T-helper 2 cell treated with Interferon-gamma antibody and Interleukin-4, amounts not matched to agents 5 μg/mL and 100 μg/mL, for 36 hours (primary cell): ENCODE data around the gene CTNNA3.
"Not testable (repeated sequence)": the region's sequence is repeated elsewhere in the genome, so short reads cannot be mapped to it uniquely, and the experiment has no call there.

Experiments used
- DNase-seq: peaks from one replicate; pipeline ENCODE4 v3.0.0; 2021; ENCODE audit warnings: low spot score
- H3K27ac Mint-ChIP-seq: one replicate; pipeline ENCODE4 v1.8.0; 2021; ENCODE audit warnings: mild to moderate bottlenecking, mixed read lengths
- H3K27me3 Mint-ChIP-seq: one replicate; pipeline ENCODE4 v1.8.0; 2021; ENCODE audit warnings: low read depth, mixed read lengths
- H3K36me3 Mint-ChIP-seq: one replicate; pipeline ENCODE4 v1.8.0; 2021; ENCODE audit warnings: low read depth, mixed read lengths
- H3K4me1 Mint-ChIP-seq: one replicate; pipeline ENCODE4 v1.8.0; 2021; ENCODE audit warnings: low read depth, mixed read lengths
- H3K4me3 Mint-ChIP-seq: one replicate; pipeline ENCODE4 v1.8.0; 2022; ENCODE audit warnings: mild to moderate bottlenecking, moderate library complexity, mixed read lengths
- H3K9me3 Mint-ChIP-seq: one replicate; pipeline ENCODE4 v1.8.0; 2021; ENCODE audit warnings: mixed read lengths

CTNNA3 gene

DNA sequence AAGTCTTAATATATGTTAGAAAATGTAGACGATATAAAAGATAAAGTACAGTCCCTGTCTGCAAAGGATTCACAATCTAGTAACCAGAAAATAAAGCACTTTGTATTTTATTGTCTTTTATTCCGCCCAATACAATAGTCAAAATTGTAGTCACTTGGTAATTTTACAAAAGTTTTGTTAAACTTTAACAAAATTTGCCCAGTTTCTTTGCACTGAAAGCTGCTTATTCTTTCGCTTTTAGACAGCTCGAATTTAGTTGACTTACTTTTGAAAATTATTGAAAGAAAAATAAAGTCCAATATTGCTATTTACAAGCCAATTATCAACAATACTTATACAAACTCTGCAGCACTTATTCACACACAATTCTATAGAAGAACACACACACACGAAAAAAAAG is 1305.1 kb downstream of the CTNNA3 start:
- H3K27ac Mint-ChIP-seq, result no peak overlapping the region
- no peak overlapping the region for H3K4me3 Mint-ChIP-seq
- H3K9me3 Mint-ChIP-seq, result no peaks in the 10 kb centered on the region
- H3K27me3 Mint-ChIP-seq, result no peaks in the 10 kb centered on the region
- H3K36me3 Mint-ChIP-seq, result no peaks in the 10 kb centered on the region
- no peak for DNase-seq
- H3K4me1 Mint-ChIP-seq, result no peaks in the 10 kb centered on the region

DNA sequence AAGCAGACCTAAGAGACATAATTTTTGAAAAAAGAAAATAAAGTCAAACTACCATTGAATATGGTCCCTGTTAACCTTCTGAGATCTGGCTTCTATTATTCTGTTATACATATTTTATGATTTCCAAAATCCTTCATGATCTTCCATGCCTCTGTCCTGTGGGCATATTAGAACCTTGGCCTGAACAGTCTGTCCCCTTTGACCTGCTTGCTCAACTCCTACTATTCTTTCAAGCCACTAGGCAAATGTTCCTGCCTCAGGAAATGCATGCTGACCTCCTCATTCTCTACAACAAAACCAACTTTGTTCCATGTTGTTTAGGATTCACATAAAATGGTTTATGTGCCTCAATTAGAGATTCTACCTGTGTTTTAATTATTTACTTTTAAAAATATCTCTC is 1315.0 kb downstream of the CTNNA3 start:
- H3K27me3 Mint-ChIP-seq, result no peaks in the 10 kb centered on the region
- no peaks in the 10 kb centered on the region for H3K4me1 Mint-ChIP-seq
- peaks cover 9% of the 10 kb centered on the region for H3K9me3 Mint-ChIP-seq
- H3K27ac Mint-ChIP-seq, result no peak overlapping the region
- no peaks in the 10 kb centered on the region for H3K36me3 Mint-ChIP-seq
- DNase-seq, result no peak
- no peak overlapping the region for H3K4me3 Mint-ChIP-seq

DNA sequence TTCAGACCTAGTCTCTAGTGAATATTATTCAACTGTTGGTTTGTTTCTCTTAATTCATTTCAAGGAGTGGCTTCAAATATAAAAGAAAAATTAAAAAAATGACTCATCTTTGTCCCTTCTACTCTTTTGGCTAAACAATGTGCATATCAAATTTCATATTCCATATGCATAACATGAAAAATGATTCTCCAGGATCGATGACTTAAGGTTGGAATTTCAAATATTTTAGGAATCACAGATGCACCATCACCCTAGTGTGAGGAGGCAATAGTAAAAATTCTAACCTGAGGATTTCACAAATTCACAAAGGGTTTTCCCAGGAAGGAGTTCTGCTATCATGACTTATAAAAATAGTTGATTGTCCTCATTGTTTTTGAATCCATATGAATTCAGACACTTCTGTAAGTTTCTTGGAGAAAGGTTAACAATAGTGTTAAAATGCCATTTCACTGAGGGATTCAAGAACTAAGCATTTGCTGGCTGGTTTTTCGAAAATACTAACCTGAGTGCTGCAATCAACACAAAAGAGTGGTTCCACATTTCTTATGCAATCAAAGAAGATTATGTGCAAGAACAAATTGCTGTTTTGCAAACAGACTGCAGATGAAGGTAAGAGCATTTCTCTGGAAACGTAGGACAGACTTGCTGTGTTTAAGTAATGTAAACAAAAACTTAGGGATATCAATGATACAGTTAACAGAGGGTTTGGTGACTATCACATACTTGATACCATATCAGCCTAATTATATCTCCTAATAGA is 1317.7 kb downstream of the CTNNA3 start:
- no peaks in the 10 kb centered on the region for H3K4me1 Mint-ChIP-seq
- no peak overlapping the region for H3K4me3 Mint-ChIP-seq
- H3K9me3 Mint-ChIP-seq, result peaks cover 14% of the 10 kb centered on the region
- no peaks in the 10 kb centered on the region for H3K36me3 Mint-ChIP-seq
- DNase-seq, result no peak
- H3K27me3 Mint-ChIP-seq, result no peaks in the 10 kb centered on the region
- H3K27ac Mint-ChIP-seq, result no peak overlapping the region

GRCh38 chr10:66368146-66368545 is 1327.8 kb downstream of the CTNNA3 start:
- Mint-ChIP-seq H3K4me1 (no peaks in the 10 kb centered on the region), H3K36me3 (no peaks in the 10 kb centered on the region), H3K9me3 (peaks cover 29% of the 10 kb centered on the region), H3K27ac (no peak overlapping the region), H3K27me3 (no peaks in the 10 kb centered on the region), H3K4me3 (no peak overlapping the region)
- DNase-seq, result no peak

DNA sequence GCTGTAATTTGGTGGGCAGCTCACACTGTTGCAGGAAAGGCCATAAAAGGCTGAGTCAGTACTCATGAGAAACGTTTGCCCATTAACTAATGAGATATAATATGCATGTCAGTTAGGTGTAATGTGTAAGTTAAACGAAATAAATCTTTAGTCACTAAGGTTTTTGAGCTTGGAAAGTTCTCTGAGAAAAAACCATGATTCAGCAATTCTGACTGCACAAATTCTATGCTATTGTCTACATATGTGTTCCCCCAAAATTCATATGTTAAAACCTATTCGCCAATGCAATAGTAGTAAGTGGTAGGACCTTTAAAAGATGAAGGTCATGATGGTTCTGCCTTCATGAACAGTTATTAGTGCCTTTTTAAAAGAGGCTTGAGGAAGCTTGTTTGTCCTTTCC is 1329.8 kb downstream of the CTNNA3 start:
- Mint-ChIP-seq H3K4me1 (no peaks in the 10 kb centered on the region), H3K4me3 (no peak overlapping the region), H3K9me3 (peaks cover 21% of the 10 kb centered on the region), H3K27ac (no peak overlapping the region), H3K27me3 (no peaks in the 10 kb centered on the region), H3K36me3 (no peaks in the 10 kb centered on the region)
- DNase-seq, result no peak

GRCh38 chr10:66365686-66366085 is 1330.3 kb downstream of the CTNNA3 start:
- Mint-ChIP-seq H3K4me1 (no peaks in the 10 kb centered on the region), H3K27me3 (no peaks in the 10 kb centered on the region), H3K4me3 (no peak overlapping the region), H3K9me3 (peaks cover 21% of the 10 kb centered on the region), H3K36me3 (no peaks in the 10 kb centered on the region), H3K27ac (no peak overlapping the region)
- DNase-seq, result no peak

DNA sequence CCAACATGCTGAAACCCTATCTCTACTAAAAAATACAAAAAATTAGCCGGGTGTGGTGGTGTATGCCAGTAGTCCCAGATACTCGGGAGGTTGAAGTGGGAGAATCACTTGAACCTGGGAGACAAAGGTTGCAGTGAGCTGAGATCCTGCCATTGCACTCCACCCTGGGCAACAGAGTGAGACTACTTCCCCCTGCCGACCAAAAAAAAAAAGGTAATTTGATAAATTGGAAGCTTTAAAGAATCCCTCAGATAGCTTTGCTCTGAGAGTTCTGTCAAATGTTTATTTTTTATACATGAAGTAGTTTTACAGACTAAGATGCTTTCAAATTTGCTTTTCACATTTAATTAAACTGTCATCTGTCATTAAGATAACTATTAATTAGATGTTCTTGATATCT is 1333.5 kb downstream of the CTNNA3 start:
- Mint-ChIP-seq H3K27me3 (no peaks in the 10 kb centered on the region), H3K4me3 (no peak overlapping the region)

GRCh38 chr10:66353822-66354221 is 1342.2 kb downstream of the CTNNA3 start:
- H3K4me1 Mint-ChIP-seq, H3K4me3 Mint-ChIP-seq, H3K27ac Mint-ChIP-seq, H3K9me3 Mint-ChIP-seq, DNase-seq, H3K27me3 Mint-ChIP-seq, H3K36me3 Mint-ChIP-seq: not testable (repeated sequence)

More for the DNA sequence above, 1333.5 kb downstream of the CTNNA3 start:
- no peaks in the 10 kb centered on the region for H3K36me3 Mint-ChIP-seq
- DNase-seq, result no peak
- H3K27ac Mint-ChIP-seq, result no peak overlapping the region
- H3K9me3 Mint-ChIP-seq, result peaks cover 14% of the 10 kb centered on the region
- H3K4me1 Mint-ChIP-seq, result no peaks in the 10 kb centered on the region

DNA sequence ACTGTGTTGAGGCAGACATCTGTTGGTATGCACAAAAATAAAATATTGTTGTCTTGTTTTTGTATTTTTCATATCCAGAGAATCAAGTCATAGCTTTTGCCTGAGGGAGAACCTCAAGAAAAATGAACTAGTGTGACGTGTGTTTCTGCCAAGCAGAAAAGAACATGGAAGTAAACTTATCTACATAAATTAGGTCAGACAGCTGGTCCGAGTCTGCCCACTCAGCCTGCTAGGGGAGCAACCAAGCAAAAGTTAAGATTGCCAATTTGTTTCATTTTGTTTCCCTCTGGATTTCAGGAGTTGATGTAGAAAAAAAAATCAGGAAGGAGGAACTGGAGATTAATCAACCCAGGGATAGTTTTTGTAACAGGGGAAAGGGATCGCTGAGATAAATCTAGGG is 1342.6 kb downstream of the CTNNA3 start:
- no peaks in the 10 kb centered on the region for H3K36me3 Mint-ChIP-seq
- no peaks in the 10 kb centered on the region for H3K4me1 Mint-ChIP-seq
- H3K27me3 Mint-ChIP-seq, result no peaks in the 10 kb centered on the region
- no peak for DNase-seq
- H3K4me3 Mint-ChIP-seq, result no peak overlapping the region
- H3K27ac Mint-ChIP-seq, result no peak overlapping the region
- H3K9me3 Mint-ChIP-seq, result no peaks in the 10 kb centered on the region

- H3K4me1 Mint-ChIP-seq, result no peaks in the 10 kb centered on the region
- no peak overlapping the region for H3K27ac Mint-ChIP-seq
- H3K4me3 Mint-ChIP-seq, result no peak overlapping the region
- H3K9me3 Mint-ChIP-seq, result peaks cover 12% of the 10 kb centered on the region
- no peaks in the 10 kb centered on the region for H3K27me3 Mint-ChIP-seq
- DNase-seq, result no peak
- H3K36me3 Mint-ChIP-seq, result no peaks in the 10 kb centered on the region
These were observed 1345.2 kb downstream of the CTNNA3 start for GRCh38 chr10:66350622-66351399.

GRCh38 chr10:66349726-66350125 is 1346.3 kb downstream of the CTNNA3 start:
- Mint-ChIP-seq H3K4me1 (no peaks in the 10 kb centered on the region), H3K36me3 (no peaks in the 10 kb centered on the region), H3K9me3 (peaks cover 12% of the 10 kb centered on the region), H3K27ac (no peak overlapping the region), H3K4me3 (no peak overlapping the region), H3K27me3 (no peaks in the 10 kb centered on the region)
- DNase-seq, result no peak

DNA sequence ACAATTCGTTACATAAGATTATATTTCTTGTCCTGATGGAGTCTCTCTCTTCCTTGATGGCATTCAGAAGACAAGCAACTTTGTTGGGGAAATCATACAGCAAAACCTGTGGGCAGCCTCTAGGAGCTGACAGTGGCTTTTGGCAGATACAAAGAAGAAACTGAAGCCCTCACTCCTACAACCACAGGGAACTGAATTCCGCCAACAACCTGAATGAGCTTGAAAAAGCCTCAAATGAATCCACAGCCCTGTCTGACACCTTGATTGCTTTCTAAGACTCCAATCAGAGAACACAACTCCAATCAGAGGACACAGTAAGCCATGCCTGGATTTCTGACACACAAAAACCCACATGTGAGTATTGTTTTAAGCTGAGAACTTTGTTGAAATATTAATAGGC is 1346.9 kb downstream of the CTNNA3 start:
- H3K9me3 Mint-ChIP-seq, result peaks cover 12% of the 10 kb centered on the region
- H3K27me3 Mint-ChIP-seq, result no peaks in the 10 kb centered on the region
- no peak overlapping the region for H3K27ac Mint-ChIP-seq
- DNase-seq, result no peak
- no peaks in the 10 kb centered on the region for H3K36me3 Mint-ChIP-seq
- H3K4me3 Mint-ChIP-seq, result no peak overlapping the region
- H3K4me1 Mint-ChIP-seq, result no peaks in the 10 kb centered on the region

DNA sequence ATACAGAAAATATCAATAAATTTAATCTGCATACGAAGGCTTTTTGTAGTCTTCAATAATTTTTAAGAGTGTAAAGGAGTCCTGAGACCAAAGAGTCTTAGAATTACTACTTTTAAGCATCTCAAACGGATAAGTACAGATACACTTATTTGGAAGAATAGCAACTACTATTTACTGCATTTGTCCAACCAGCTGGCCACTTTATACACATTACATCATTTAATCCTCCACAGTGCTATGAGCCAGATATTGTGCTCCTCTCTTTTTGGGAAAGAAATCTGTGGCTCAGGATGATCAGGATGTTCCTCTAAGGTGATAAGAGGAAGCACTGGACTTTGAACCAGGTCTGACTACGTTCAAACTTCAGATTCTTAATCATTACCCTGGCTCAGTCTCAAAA is 1358.8 kb downstream of the CTNNA3 start:
- H3K4me1 Mint-ChIP-seq, result no peaks in the 10 kb centered on the region
- no peaks in the 10 kb centered on the region for H3K27me3 Mint-ChIP-seq
- no peaks in the 10 kb centered on the region for H3K36me3 Mint-ChIP-seq
- peaks cover 12% of the 10 kb centered on the region for H3K9me3 Mint-ChIP-seq
- H3K27ac Mint-ChIP-seq, result no peak overlapping the region
- no peak for DNase-seq
- H3K4me3 Mint-ChIP-seq, result no peak overlapping the region

GRCh38 chr10:66336791-66337190 is 1359.2 kb downstream of the CTNNA3 start:
- Mint-ChIP-seq H3K27me3 (no peaks in the 10 kb centered on the region), H3K4me1 (no peaks in the 10 kb centered on the region), H3K27ac (no peak overlapping the region), H3K9me3 (peaks cover 12% of the 10 kb centered on the region), H3K4me3 (no peak overlapping the region), H3K36me3 (no peaks in the 10 kb centered on the region)
- no peak for DNase-seq
